ENCODE data around the gene PRSS27.

The PRSS27 gene

DNA sequence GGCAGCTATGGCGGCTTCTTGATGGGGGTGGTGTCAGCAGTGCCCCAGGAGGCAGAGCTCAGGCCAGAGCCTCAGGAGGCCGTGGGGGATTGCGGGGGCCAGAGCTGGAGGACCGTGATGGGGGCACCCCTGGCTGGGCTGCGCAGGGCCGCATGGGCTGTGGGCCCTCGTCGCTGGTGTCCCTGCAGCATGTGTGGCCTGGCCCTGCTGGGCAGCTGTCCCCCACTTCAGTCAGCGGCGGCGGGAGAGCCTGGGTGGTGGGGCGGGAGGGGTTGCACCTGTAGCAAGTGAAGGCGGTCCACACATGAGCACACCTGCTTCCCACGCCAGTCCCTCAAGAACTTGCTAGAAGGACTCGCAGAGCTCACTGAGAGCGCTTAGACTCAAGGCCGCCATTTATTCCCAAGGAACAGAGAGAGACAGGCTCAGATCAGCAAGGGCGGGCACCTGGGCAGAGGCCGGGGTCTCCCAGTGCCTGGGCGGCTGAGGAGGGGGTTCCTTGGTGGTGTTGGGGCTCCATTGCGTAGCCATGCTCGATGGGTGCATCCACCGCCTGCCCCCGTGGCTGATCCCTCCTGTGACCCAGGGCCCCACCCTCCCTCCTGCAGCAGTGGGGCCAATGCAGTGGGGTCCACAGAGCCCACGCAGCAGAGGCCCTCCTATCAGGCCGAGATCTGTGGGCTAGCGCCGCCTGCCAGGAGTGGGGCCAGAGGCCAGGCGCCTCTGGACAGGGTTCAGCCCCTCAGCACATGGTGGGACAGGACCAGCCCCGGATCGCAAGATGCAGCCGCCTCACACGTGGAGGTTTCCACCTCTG is 15.7 kb downstream of the PRSS27 start:
- H3K27ac ChIP-seq (ENCODE audit: low read depth, low read length, poor library complexity, severe bottlenecking) = no peak overlapping the region
- no peaks in the 10 kb centered on the region for H3K4me1 ChIP-seq (ENCODE audit: insufficient read depth, low read length, severe bottlenecking)
- no peak overlapping the region for H2AFZ ChIP-seq (ENCODE audit: low read length)
- TF ChIP-seq, protein P1, sequence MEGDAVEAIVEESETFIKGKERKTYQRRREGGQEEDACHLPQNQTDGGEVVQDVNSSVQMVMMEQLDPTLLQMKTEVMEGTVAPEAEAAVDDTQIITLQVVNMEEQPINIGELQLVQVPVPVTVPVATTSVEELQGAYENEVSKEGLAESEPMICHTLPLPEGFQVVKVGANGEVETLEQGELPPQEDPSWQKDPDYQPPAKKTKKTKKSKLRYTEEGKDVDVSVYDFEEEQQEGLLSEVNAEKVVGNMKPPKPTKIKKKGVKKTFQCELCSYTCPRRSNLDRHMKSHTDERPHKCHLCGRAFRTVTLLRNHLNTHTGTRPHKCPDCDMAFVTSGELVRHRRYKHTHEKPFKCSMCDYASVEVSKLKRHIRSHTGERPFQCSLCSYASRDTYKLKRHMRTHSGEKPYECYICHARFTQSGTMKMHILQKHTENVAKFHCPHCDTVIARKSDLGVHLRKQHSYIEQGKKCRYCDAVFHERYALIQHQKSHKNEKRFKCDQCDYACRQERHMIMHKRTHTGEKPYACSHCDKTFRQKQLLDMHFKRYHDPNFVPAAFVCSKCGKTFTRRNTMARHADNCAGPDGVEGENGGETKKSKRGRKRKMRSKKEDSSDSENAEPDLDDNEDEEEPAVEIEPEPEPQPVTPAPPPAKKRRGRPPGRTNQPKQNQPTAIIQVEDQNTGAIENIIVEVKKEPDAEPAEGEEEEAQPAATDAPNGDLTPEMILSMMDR (IDR thresholded peaks at IDR 0.05; ENCODE audit: low read length) = no peak
- TF ChIP-seq EZH2 (IDR thresholded peaks at IDR 0.05; ENCODE audit: borderline replicate concordance, low read length) = no peak
- no peaks in the 10 kb centered on the region for H4K20me1 ChIP-seq (ENCODE audit: insufficient read depth, low read length)
- H3K27me3 ChIP-seq (ENCODE audit: insufficient read depth, low read length) = no peaks in the 10 kb centered on the region
- H3K9me3 ChIP-seq (ENCODE audit: low read length) = no peaks in the 10 kb centered on the region
- no peak overlapping the region for H3K4me2 ChIP-seq (ENCODE audit: low read length)
- H3K9me2 ChIP-seq (ENCODE audit: low read depth, low read length) = no peaks in the 10 kb centered on the region
- H3K4me3 ChIP-seq (ENCODE audit: low read depth, low read length, poor library complexity, severe bottlenecking) = no peak overlapping the region
- no peak overlapping the region for H3K9ac ChIP-seq (ENCODE audit: low read length)
- no peaks in the 10 kb centered on the region for H3K79me2 ChIP-seq (ENCODE audit: insufficient read depth, low read length)
- peaks cover 20% of the 10 kb centered on the region for H3K36me3 ChIP-seq (ENCODE audit: insufficient read depth, low read length)
- no peaks in the 10 kb centered on the region for H3F3A ChIP-seq (ENCODE audit: insufficient read depth, low read length)

DNA sequence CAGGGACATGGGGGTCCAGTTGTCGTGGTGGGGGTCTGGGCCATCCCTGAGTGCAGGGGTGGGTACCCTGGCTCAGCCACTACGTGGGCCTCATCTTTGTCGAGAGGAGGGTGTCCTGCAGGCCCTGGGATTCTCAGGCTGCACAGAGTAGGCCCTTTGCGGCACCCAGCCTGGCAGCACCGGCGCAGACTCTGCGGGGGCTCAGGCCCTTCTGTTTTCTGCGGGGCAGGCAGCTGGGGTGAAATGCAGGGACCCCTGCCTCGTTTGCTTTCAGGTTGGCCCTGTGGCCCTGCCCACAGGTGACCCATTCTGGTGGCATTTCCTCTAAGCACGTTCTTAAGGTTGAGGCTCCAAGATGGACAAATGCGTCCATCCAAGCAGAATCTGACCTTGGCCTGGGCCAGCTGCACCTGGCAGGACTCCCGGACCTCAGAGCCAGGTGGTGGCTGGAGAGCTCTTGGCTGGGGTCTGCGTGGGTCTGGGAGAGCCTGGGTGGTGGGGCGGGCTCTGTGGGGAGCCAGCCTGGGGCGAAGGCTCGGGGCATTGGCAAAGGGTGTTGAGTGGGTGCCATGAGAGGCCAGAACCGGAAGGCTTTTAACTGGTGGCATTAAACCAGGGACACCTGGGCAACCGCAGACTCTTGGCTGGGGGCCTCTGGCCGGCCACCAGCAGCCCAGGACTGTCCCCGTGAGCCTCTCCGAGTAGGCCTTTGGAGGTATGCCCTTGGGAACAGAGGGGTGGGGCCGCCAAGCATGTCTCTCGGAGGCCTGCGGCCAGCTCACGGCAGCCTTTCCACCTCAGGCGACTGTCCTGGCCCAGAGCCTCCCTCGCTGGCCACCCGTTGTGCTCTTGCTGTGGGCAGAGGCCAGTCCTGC is 16.9 kb downstream of the PRSS27 start:
- Histone ChIP-seq H3K79me2 (ENCODE audit: insufficient read depth, low read length) (no peaks in the 10 kb centered on the region), H2AFZ (ENCODE audit: low read length) (no peak overlapping the region), H3K36me3 (ENCODE audit: insufficient read depth, low read length) (peaks cover 25% of the 10 kb centered on the region), H3K4me1 (ENCODE audit: insufficient read depth, low read length, severe bottlenecking) (no peaks in the 10 kb centered on the region), H3K27me3 (ENCODE audit: insufficient read depth, low read length) (no peaks in the 10 kb centered on the region), H3K27ac (ENCODE audit: low read depth, low read length, poor library complexity, severe bottlenecking) (no peak overlapping the region), H3K4me2 (ENCODE audit: low read length) (no peak overlapping the region), H3K9me2 (ENCODE audit: low read depth, low read length) (no peaks in the 10 kb centered on the region), H3K9me3 (ENCODE audit: low read length) (no peaks in the 10 kb centered on the region), H3K4me3 (ENCODE audit: low read depth, low read length, poor library complexity, severe bottlenecking) (no peak overlapping the region), H4K20me1 (ENCODE audit: insufficient read depth, low read length) (no peaks in the 10 kb centered on the region), H3K9ac (ENCODE audit: low read length) (no peak overlapping the region), H3F3A (ENCODE audit: insufficient read depth, low read length) (no peaks in the 10 kb centered on the region)
- TF ChIP-seq EZH2 (IDR thresholded peaks at IDR 0.05; ENCODE audit: borderline replicate concordance, low read length) = no peak
- TF ChIP-seq, protein P1 (IDR thresholded peaks at IDR 0.05; ENCODE audit: low read length) = no peak

DNA sequence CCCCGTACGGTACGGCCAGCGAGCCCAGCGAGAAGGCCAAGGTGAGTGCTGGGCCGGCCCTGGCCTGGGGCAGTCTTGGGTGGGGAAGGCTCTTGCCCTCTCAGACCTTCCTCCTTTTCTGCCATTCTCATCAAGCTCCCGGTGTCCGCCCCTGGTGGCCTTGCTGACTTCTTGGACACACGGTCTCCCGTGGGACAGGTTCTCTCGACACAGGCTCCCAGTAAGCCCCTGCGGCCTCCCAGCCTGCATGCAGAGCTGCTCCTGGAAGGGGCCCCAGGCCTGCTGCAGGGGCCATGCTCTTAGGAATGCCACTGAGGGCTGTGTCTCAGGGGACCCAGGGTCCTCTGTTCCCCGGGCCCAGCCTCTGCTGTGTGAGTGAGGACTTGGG is 17.6 kb downstream of the PRSS27 start:
- no peaks in the 10 kb centered on the region for H3F3A ChIP-seq (ENCODE audit: insufficient read depth, low read length)
- no peak overlapping the region for H3K9ac ChIP-seq (ENCODE audit: low read length)
- H3K4me2 ChIP-seq (ENCODE audit: low read length) = no peak overlapping the region
- no peak overlapping the region for H3K27ac ChIP-seq (ENCODE audit: low read depth, low read length, poor library complexity, severe bottlenecking)
- no peak overlapping the region for H3K4me3 ChIP-seq (ENCODE audit: low read depth, low read length, poor library complexity, severe bottlenecking)
- no peaks in the 10 kb centered on the region for H3K9me2 ChIP-seq (ENCODE audit: low read depth, low read length)
- no peaks in the 10 kb centered on the region for H3K27me3 ChIP-seq (ENCODE audit: insufficient read depth, low read length)
- H3K9me3 ChIP-seq (ENCODE audit: low read length) = no peaks in the 10 kb centered on the region
- TF ChIP-seq EZH2 (IDR thresholded peaks at IDR 0.05; ENCODE audit: borderline replicate concordance, low read length) = no peak
- TF ChIP-seq, protein P1 (IDR thresholded peaks at IDR 0.05; ENCODE audit: low read length) = no peak
- no peaks in the 10 kb centered on the region for H3K79me2 ChIP-seq (ENCODE audit: insufficient read depth, low read length)
- no peaks in the 10 kb centered on the region for H3K4me1 ChIP-seq (ENCODE audit: insufficient read depth, low read length, severe bottlenecking)
- no peaks in the 10 kb centered on the region for H4K20me1 ChIP-seq (ENCODE audit: insufficient read depth, low read length)
- peaks cover 24% of the 10 kb centered on the region; the same call in 1 of the 2 replicates for H3K36me3 ChIP-seq (ENCODE audit: insufficient read depth, low read length)
- H2AFZ ChIP-seq (ENCODE audit: low read length) = no peak overlapping the region
